HepG2 (cell line): ENCODE results near the gene NOXA1. TPM values are rescaled to one million over a fixed set of nuclear protein-coding genes. Genes with fewer than 3 reads are reported as not detected.

Source experiments
- ATAC-seq: fragments of 200-7000 bp; cut with Tn5 transposase; 3 replicates; pipeline ENCODE4 v1.9.1; 2020; ENCODE audit warnings: mild to moderate bottlenecking, moderate library complexity
- BruUV-seq: library from RNA; stranded (reverse); fragments of 400-500 nt; replicated peaks from 2 replicates; lab custom pipeline; 2021; lab: Mats Ljungman, UMichigan
- CTCF ChIA-PET: fragments of 300-600 bp; formaldehyde crosslinking; extraction: SDS; loops from one replicate; lab custom pipeline; 2021; ENCODE audit warnings: low total read pairs, inconsistent platforms, low intra/inter-chr PET ratio; lab: Yijun Ruan, JAX
- POLR2A ChIA-PET: fragments of 350-600 bp; sonication (Branson Sonifier 250); formaldehyde crosslinking; loops from one replicate; lab custom pipeline; 2020; ENCODE audit warnings: antibody characterized with exemption, inconsistent platforms; lab: Yijun Ruan, JAX
- DNase-seq: peaks from one replicate; pipeline ENCODE4 v3.0.0-alpha.2; 2015; ENCODE audit warnings: low spot score
- FAIRE-seq: peaks from 3 replicates; lab custom pipeline; 2011; peaks lifted over from hg19 to GRCh38; lab: Jason Lieb, UNC
- H2AFZ ChIP-seq: one replicate; pipeline ENCODE4 v1.6.1; 2011; ENCODE audit warnings: low read length, inconsistent platforms
- H3K27ac ChIP-seq: fragments of 300-600 bp; 3 replicates; pipeline ENCODE4 v1.8.0; 2011; ENCODE audit warnings: mixed run types, mild to moderate bottlenecking, mixed read lengths, low read length, inconsistent platforms; ENCODE audit not compliant: insufficient read depth; ENCODE audit errors: extremely low read length
- H3K27me3 ChIP-seq, 2 experiments: fragments of 200-600 bp in 1 of 2; 2 replicates in 1 of 2; 3 replicates in 1 of 2; pipeline versions ENCODE4 v1.6.0 to v1.8.0; 2011; ENCODE audit warnings: low read length in 2 of 2, mild to moderate bottlenecking in 2 of 2, moderate library complexity in 2 of 2, inconsistent platforms in 1 of 2; ENCODE audit not compliant: insufficient read depth in 2 of 2, control insufficient read depth in 1 of 2
- H3K36me3 ChIP-seq, 2 experiments: fragments of 200-600 bp in 1 of 2; replicated peaks in 1 of 2; 2 replicates in 1 of 2; 3 replicates in 1 of 2; pipeline versions ENCODE4 v1.5.1 to v1.8.0; 2011; ENCODE audit warnings: low read length in 2 of 2, inconsistent platforms in 1 of 2; ENCODE audit not compliant: insufficient read depth in 2 of 2, control insufficient read depth in 1 of 2
- H3K4me1 ChIP-seq: 2 replicates; pipeline ENCODE4 v1.5.1; 2012; ENCODE audit warnings: low read length, inconsistent platforms; ENCODE audit not compliant: insufficient read depth
- H3K4me2 ChIP-seq: 2 replicates; pipeline ENCODE4 v1.6.0; 2011; ENCODE audit warnings: low read depth, low read length, inconsistent platforms
- H3K4me3 ChIP-seq, 3 experiments: fragments of 200-600 bp in 1 of 3; sonication (generic), shearing (Covaris generic) in 1 of 3; replicated peaks in 1 of 3; 2 replicates each; pipeline ENCODE4 v1.5.1; 2011 to 2016; ENCODE audit warnings: low read length in 3 of 3, inconsistent platforms in 2 of 3, low read depth in 2 of 3, mild to moderate bottlenecking in 2 of 3, control low read depth in 1 of 3, mixed read lengths in 1 of 3; ENCODE audit not compliant: insufficient read depth in 1 of 3
- H3K79me2 ChIP-seq: one replicate; pipeline ENCODE4 v1.6.1; 2011; ENCODE audit warnings: low read length, inconsistent platforms; ENCODE audit not compliant: insufficient read depth
- H3K9ac ChIP-seq: 2 replicates; pipeline ENCODE4 v1.6.0; 2011; ENCODE audit warnings: mild to moderate bottlenecking, low read depth, low read length, inconsistent platforms; ENCODE audit not compliant: insufficient read depth
- H3K9me3 ChIP-seq: 2 replicates; pipeline ENCODE4 v1.5.1; 2012; ENCODE audit warnings: mild to moderate bottlenecking, low read length
- H4K20me1 ChIP-seq: 2 replicates; pipeline ENCODE4 v1.6.0; 2011; ENCODE audit warnings: inconsistent platforms, mild to moderate bottlenecking, low read length, moderate library complexity; ENCODE audit not compliant: insufficient read depth
- GABPB1 ChIP-seq: IDR thresholded peaks from 2 replicates; pipeline ENCODE4 v1.6.1; 2016; ENCODE audit warnings: mild to moderate bottlenecking, missing genetic modification reagents, moderate library complexity, missing compliant biosample characterization
- KDM3A ChIP-seq: IDR thresholded peaks from 2 replicates; pipeline ENCODE4 v1.6.1; 2018; ENCODE audit warnings: low read depth, missing compliant biosample characterization
- ZNF318 ChIP-seq: sonication (generic); formaldehyde crosslinking; IDR thresholded peaks from 2 replicates; pipeline ENCODE4 v1.4.0; 2020; ENCODE audit warnings: mild to moderate bottlenecking, missing genetic modification reagents
- WGBS: methylation state at CpG from one replicate; pipeline ENCODE4 v1.1.6; 2017; ENCODE audit warnings: low lambda C conversion rate; 5-methylcytosine and 5-hydroxymethylcytosine counted together
- in situ Hi-C: cut with HindIII; loops from 2 replicates; pipeline ENCODE4 v1.10.0; 2017; ENCODE audit warnings: low pct_unique_long_range_greater_than_20kb; ENCODE audit not compliant: extremely low pct_ligation_motif_present
- intact Hi-C: fragments of 100-400 bp; cut with micrococcal nuclease; formaldehyde crosslinking; loops from one replicate; pipeline ENCODE4 v1.10.0; 2022; ENCODE audit not compliant: unreplicated experiment
- polyA plus RNA-seq, 8 experiments: library from polyadenylated mRNA; depleted of rRNA in 3 of 8; stranded (reverse) in 7 of 8; unstranded in 1 of 8; fragments of >200 nt; fragmentation: Illumina TruSeq in 4 of 8; extraction: Trizol in 4 of 8; gene quantifications; 2 replicates each; pipeline versions ENCODE4 v1.2.1 to v1.2.3, GENCODE V29; 2011 to 2016; ENCODE audit warnings: low read depth in 4 of 8, missing spikeins in 1 of 8, mixed read lengths in 1 of 8; ENCODE audit not compliant: insufficient read depth in 1 of 8
- total RNA-seq, 5 experiments: library from RNA; depleted of rRNA; stranded (reverse); fragments of >200 nt; fragmentation: Illumina TruSeq; extraction: Trizol; gene quantifications; 2 replicates each; pipeline ENCODE4 v1.2.3, GENCODE V29; 2016; ENCODE audit warnings: low read depth in 1 of 5

Gene NOXA1
- total and polyA plus RNA-seq, 2 of the 13 experiments (the other 11 are each of a cell fraction or from before 2014, with no cell fraction given): 0.78 to 1.2 TPM

DNA sequence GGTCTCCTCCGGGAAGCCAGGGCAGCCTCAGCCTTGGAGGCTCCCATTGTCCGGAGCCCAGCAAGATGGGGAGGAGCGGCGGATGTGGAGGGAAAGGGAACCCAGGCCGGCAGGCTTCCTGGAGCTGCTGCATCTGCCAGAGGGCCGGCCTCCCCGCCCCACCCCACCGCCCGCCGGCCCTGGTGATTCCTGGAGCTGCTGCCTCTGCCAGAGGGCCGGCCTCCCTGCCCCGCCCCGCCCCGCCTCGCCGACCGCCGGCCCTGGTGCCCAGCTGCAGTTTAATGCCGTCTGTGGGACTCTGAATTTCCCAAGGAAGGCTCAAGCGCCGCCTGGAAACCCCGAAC, 31.8 kb upstream of the NOXA1 start:
- H3K79me2 ChIP-seq: no peaks in the 10 kb centered on the region
- no peak for ATAC-seq
- ChIA-PET CTCF (no interaction called here), POLR2A (no interaction called here)
- H3K4me2 ChIP-seq: no peak overlapping the region
- H3K9me3 ChIP-seq: no peaks in the 10 kb centered on the region
- peaks cover 30% of the 10 kb centered on the region for H3K4me1 ChIP-seq
- no peak overlapping the region for H2AFZ ChIP-seq
- H4K20me1 ChIP-seq: no peaks in the 10 kb centered on the region
- no peak for FAIRE-seq
- in situ Hi-C loops: no loop called here
- no peak overlapping the region for H3K9ac ChIP-seq
- DNase-seq: no peak
- no TSS peak for BruUV-seq
- no peaks in the 10 kb centered on the region for H3K36me3 ChIP-seq
- intact Hi-C loops: no loop called here
- 100% methylated on average over 3 of the region's 22 CpGs for WGBS
- H3K27me3 ChIP-seq: no peaks in the 10 kb centered on the region
- no peak overlapping the region for H3K27ac ChIP-seq
- H3K4me3 ChIP-seq: no peak overlapping the region
- TF ChIP-seq ZNF318: no peak
- no peak for TF ChIP-seq GABPB1 (CRISPR knock-in tag)
- no peak for TF ChIP-seq KDM3A (CRISPR knock-in tag)
